NK-92 (cell line): ENCODE results near the gene C3orf80.
"Not testable (repeated sequence)": the region's sequence is repeated elsewhere in the genome, so short reads cannot be mapped to it uniquely, and the experiment has no call there.

Experiments
- DNase-seq: peaks from one replicate; lab custom pipeline; 2025; ENCODE audit not compliant: unreplicated experiment; lab: John Stamatoyannopoulos, UW

C3orf80 gene

GRCh38 chr3:160210799-160211221, 14.4 kb upstream of the C3orf80 start:
- DNase-seq: no peak

GRCh38 chr3:160213191-160213590, 12.0 kb upstream of the C3orf80 start:
- no peak for DNase-seq

DNA sequence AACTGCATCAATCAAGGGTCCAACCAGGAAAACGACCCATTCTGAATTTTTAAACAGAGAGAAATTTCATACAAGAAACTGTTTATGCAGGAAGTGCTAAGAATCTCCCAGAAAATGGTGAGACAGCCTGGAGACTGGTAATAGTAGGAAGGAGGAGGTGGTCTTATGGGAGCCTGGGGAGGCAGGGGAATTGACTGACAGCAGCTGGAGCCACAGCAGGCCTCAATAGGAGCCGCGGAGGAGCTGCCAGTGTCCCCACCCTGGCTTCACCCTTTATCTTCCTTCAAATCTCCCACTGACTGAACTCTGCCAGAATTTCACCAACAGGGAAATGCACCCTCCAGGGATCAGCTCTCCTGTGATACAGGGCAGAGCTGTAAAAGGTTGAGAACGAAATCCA, 7.5 kb upstream of the C3orf80 start:
- DNase-seq: no peak

DNA sequence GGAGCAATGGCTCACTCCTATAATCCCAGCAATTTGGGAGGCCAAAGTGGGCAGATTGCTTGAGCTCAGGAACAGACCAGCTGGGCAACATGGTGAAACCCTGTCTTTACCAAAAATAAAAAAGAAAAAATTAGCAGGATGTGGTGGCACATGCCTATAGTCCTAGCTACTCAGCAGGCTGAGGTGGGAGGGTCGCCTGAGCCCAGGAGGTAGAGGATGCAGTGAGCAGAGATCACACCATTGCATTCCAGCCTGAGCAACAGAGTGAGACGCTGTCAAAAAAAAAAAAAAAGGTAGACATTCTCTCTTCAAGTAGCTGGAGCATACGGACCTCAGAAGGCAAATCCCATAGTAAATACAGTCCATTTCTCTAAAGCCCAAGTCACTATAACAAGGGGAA, 7.1 kb upstream of the C3orf80 start:
- no peak for DNase-seq

DNA sequence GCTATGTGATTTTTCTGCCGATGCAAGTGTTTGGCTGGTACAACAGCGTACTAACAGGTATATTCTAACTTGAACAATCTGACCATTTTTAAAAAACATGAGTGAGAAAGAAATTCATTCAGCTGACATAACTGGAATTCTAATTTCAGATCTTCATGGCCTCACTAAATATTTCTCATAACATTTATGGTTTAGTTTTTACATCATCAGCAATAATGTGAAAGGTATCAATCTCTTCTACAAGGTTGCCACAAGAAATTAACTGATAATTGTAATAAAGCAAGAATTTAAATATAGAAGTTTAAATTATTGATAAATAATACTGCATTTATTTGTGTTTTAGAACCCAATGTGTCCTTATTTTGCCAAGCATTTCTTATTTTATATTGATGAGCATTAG, 5.2 kb upstream of the C3orf80 start:
- DNase-seq: no peak

GRCh38 chr3:160221019-160221418, 4.2 kb upstream of the C3orf80 start:
- no peak for DNase-seq

- DNase-seq: no peak
Measured at GRCh38 chr3:160224256-160224655, 966 bp upstream of the C3orf80 start.

- DNase-seq: no peak
Measured at GRCh38 chr3:160224811-160225175, 429 bp upstream of the C3orf80 start.

DNA sequence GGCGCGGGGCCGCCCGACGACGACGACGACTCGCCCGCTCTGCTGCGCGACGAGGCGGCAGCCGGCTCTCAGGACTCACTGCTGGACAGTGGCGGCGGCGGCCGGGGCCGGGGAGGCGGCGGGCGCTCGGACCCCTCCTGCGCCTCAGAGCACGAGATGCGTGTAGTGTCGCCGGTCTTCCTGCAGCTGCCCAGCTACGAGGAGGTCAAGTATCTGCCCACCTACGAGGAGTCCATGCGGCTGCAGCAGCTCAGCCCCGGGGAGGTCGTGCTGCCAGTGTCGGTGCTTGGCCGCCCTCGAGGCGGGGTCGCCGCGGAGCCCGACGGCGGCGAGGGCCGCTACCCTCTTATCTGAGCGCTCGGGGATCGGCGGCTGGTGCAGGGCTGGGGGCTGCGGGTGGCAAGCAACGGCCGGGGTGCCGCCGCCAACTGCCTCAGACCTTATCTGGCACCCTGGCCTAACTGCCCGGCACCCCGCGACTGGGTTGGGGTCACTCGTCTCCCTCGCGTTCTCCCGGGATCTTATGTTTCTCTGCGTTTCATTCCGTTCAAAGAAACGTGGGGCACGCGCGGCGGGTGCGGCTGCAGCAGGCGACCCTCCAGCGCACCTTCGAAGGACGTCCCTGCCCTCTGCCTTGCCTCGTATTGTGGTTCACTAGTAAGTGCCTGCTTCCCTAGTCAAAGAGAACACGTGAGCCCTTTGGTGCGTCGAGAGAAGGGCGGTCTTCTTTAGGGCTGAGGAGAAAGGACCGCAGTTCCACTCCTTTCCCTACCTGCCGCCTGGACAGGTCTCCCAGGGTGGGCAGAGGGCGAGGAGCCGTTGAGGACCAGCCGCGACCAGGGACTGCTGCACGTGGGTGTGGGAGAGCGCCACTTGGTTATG, 1.0 kb downstream of the C3orf80 start:
- no peak for DNase-seq

GRCh38 chr3:160227419-160227818, 2.2 kb downstream of the C3orf80 start:
- DNase-seq: no peak

DNA sequence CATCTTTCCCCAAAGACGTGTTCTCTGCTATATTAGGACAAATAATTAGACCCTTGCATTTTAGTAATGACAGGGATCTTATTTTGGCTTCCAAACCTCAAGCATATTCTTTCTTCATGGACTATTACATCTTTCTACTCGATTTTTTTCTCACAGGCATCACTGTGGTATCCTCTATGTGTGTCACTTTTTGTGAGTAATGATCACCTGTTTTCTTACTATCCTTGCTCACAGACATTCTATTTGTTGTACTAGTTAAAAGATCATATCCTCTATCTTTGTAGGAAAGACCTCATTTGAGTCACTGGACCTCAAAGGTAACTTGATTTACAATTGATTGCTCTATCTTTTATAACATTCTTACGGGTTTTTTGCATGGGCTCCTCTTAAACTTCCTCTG, 6.8 kb downstream of the C3orf80 start:
- DNase-seq: no peak

- DNase-seq: not testable (repeated sequence)
Measured at GRCh38 chr3:160240719-160241118, 15.5 kb downstream of the C3orf80 start.

DNA sequence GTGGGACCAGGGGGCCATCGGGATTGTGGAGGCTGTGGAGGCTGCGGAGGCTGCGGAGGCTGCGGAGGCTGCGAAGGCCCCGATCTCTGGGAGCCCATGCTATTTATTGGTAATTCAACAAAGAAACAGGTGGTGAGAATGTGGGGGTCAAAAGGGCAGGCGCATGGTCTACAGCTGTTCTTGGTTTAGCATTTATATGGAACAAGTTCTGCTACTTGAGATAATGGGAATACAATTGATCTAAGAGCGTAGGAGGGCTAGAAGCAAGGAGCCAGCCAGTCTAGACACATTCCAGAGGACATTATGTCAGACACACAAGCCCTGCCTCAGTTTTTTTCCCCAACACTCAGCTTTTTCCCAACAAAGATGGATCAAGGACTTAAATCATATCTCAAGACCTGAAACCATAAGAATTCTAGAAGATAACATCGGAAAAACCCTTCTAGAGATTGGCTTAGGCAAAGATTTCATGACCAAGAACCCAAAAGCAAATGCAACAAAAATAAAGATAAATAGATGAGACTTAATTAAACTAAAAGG, 20.1 kb downstream of the C3orf80 start:
- no peak for DNase-seq

- DNase-seq: no peak
Measured at GRCh38 chr3:160247766-160248165, 22.5 kb downstream of the C3orf80 start.

DNA sequence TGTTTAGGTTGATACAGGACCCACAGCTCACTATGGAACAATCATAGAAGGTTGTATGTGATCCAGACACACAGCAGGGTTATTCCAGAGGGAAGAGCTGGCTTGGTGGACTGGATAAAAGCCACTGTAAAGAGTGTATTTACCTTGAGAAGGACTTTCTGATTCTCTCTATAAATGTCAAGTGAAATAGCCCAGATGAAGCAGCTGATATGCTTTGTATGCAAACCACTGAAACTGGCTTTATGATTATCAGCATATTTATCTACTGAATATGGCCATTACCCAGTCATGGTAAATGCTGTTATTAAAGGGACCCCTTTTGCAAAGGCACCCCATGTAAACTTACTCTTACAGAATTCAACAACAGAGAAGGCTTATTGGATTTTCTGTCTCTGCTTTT, 28.1 kb downstream of the C3orf80 start:
- no peak for DNase-seq

- DNase-seq: no peak
Measured at GRCh38 chr3:160257606-160258005, 32.4 kb downstream of the C3orf80 start.

DNA sequence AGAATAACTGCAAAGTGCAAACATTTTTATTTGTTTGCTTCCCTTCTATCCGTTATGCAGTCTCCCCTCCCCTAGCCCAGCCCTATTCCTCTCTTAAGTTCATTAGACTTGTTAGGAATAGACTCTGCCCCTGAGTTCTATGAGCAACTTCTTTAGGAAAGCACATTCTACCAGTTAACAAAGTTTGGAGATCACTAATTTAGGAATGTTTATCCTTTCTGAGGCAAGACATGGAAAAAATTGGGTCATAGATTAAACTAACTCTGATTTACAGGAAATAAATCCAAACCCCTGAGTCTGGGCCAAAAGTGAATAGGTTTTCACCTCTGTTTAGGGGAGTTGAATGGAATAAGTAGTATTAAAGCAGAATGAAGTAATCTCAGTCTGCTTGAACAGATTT, 34.4 kb downstream of the C3orf80 start:
- no peak for DNase-seq

GRCh38 chr3:160260587-160261270, 35.5 kb downstream of the C3orf80 start:
- DNase-seq: no peak

- no peak for DNase-seq
Measured at GRCh38 chr3:160265088-160265487, 39.9 kb downstream of the C3orf80 start.
